ENCODE measurements around the gene GRIFIN.
A peak's percentile ranks its signal among the peaks of the same experiment; 100 is the strongest.

Gene GRIFIN

DNA sequence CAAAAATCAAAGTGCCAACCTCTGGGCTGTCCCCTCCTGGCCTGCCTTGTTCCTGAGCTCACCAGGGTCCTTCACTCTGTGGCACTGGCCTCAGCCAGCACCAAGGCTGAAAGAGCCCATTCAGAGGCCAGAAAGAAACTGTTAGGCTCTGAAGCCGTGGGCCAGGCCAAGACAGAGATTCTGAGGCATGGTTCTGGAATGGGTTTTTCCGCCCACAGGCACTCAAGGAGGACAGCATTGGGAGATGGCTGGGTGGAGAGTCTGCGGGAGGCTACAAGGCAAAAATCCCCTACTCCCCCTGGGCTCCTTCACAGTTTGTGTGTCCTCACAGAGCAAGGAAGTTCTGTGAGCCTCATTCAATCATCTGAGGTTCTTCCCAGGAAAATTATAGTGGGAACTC lies 31.7 kb downstream of the GRIFIN start:
- H3K27ac Mint-ChIP-seq = peak overlapping the region in 1 of 2 donors; percentile 48
- no peak overlapping the region for H3K4me3 Mint-ChIP-seq
- no peaks in the 10 kb centered on the region for H3K27me3 Mint-ChIP-seq
- DNase-seq = no peak
- no peak for ATAC-seq
- no peaks in the 10 kb centered on the region for H3K9me3 Mint-ChIP-seq
- no peaks in the 10 kb centered on the region for H3K4me1 Mint-ChIP-seq

DNA sequence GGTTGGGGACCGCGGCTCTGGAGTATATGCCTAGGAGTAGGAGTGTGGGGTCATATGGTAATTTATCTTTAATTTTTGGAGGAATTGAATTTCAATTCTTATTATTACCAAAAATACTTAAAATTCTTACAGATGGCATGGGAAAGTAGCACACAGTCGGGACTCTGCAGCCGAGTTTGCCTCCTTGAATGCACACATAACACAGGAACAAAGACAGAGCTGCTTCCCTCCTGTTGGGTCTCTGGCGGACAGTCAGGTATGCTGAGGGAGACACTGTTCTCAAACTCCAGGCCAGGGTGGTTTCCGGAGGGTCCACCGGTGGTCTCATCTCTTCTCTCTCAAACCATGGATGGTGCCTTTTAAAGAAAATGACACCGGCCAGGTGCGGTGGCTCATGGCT lies 32.7 kb downstream of the GRIFIN start:
- H3K9me3 Mint-ChIP-seq = no peaks in the 10 kb centered on the region
- H3K4me3 Mint-ChIP-seq = no peak overlapping the region
- H3K27ac Mint-ChIP-seq = no peak overlapping the region
- DNase-seq = no peak
- H3K27me3 Mint-ChIP-seq = no peaks in the 10 kb centered on the region
- ATAC-seq = no peak
- no peaks in the 10 kb centered on the region for H3K4me1 Mint-ChIP-seq

DNA sequence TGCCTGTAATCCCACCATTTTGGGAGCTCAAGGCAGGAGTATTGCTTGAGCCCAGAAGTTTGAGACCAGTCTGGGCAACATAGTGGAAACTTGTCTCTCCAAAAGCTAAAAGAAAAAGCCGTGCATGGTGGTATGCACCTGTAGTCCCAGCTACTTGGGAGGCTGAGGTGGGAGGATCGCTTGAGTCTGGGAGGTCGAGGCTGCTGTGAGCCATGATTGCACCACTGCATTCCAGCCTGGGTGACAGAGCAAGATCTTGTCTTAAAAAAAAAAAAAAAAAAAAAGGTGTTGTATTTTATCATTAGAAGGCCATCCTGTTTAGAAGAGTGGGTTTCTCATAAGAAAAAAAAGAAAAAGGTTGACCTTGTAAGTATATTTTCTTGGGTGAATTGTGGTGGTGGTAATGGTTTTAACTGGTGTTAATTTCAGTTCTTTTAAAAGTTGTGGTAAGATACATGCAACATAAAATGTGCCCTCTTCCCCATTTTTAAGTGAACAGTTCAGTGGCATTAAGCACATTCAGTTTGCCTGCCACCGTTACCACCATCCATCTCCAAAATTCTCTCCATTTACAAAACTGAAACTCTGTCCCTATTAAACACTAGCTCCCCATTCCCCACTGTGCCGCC lies 34.7 kb downstream of the GRIFIN start:
- no peaks in the 10 kb centered on the region for H3K4me1 Mint-ChIP-seq
- no peaks in the 10 kb centered on the region for H3K27me3 Mint-ChIP-seq
- no peaks in the 10 kb centered on the region for H3K9me3 Mint-ChIP-seq
- no peak overlapping the region for H3K4me3 Mint-ChIP-seq
- H3K27ac Mint-ChIP-seq = no peak overlapping the region
- ATAC-seq = no peak
- DNase-seq = no peak

DNA sequence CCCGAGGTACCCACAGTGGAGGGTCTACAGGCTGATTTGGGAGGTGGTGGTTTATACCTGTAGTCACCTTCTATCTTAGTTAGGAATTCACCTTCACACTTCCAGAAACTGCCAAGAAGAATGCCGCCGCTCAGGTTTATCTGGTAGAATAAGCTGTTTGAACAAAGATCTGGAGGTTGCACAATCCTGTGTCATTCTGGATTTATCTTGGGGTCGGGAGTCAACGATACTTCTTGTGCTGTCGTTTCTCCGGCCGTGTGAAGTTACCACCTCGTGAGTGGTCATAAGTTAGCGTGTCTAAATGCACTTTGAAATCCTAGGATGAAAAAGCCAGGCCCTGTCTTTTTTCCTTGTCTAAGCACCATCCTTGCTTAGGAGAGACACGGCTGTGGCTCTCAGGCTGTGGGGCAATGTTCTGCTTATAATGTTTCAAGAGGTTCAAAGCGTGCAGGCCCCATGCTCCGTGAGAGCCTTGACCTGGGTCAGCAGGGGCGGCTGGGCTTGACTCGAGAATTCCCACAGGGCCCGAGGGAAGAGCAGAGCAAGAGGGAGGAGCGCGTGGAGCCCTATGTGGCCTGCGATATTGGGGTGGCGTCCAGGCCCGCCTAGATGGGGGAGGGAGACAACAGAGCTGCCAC lies 35.5 kb downstream of the GRIFIN start:
- H3K27me3 Mint-ChIP-seq = no peaks in the 10 kb centered on the region
- H3K9me3 Mint-ChIP-seq = no peaks in the 10 kb centered on the region

DNA sequence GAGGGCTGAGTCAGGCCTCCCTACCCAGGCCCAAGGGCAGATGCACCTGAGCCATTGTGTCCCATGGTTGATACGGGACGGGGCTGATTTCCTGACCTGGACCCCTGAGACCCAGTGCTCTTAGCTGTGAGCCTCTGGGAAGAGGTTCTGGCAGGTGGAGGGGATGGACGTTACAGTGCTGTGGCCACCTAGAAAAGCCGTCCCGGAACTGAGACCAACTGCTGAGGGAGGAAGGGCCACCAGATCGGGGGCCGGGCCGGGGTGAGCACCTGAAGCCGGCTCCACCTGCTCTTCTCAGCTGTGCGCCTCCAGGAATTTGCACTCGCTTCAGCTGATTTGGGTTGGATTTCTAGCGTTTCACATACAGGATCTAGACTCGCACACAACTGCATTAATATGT lies 37.4 kb downstream of the GRIFIN start:
- Mint-ChIP-seq H3K27me3 (no peaks in the 10 kb centered on the region), H3K27ac (no peak overlapping the region)
- no peak for DNase-seq

More for the DNA sequence above, 35.5 kb downstream of the GRIFIN start:
- DNase-seq (no peak), ATAC-seq (no peak)
- no peak overlapping the region for H3K4me3 Mint-ChIP-seq
- H3K27ac Mint-ChIP-seq = peak overlapping the region in 1 of 2 donors; percentile 72
- no peaks in the 10 kb centered on the region for H3K4me1 Mint-ChIP-seq

DNA sequence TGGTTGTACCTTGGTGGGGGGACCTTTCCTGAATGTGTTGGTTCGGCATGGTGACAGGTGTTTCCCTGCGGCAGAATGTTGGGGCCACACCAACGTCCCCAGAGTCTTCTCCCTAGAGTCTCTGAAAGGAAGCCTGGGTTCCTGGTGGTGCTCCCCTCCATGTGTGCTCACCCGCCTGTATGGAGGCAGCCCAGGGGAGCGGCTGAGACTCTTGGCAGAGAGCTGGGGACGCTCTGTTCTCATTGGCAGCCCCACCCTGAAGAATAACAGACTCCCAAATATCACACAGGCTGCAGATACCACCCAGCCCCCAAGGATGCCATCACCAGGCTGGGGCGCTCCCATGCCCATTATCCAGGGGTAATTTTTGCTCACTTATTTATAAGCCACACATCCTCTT lies 38.0 kb downstream of the GRIFIN start:
- ATAC-seq = no peak
- no peaks in the 10 kb centered on the region for H3K27me3 Mint-ChIP-seq
- H3K4me1 Mint-ChIP-seq = no peaks in the 10 kb centered on the region
- no peak overlapping the region for H3K4me3 Mint-ChIP-seq
- no peak for DNase-seq
- no peaks in the 10 kb centered on the region for H3K9me3 Mint-ChIP-seq
- no peak overlapping the region for H3K27ac Mint-ChIP-seq

More for the DNA sequence above, 37.4 kb downstream of the GRIFIN start:
- no peak overlapping the region for H3K4me3 Mint-ChIP-seq
- H3K9me3 Mint-ChIP-seq = no peaks in the 10 kb centered on the region
- no peak for ATAC-seq
- no peaks in the 10 kb centered on the region for H3K4me1 Mint-ChIP-seq

DNA sequence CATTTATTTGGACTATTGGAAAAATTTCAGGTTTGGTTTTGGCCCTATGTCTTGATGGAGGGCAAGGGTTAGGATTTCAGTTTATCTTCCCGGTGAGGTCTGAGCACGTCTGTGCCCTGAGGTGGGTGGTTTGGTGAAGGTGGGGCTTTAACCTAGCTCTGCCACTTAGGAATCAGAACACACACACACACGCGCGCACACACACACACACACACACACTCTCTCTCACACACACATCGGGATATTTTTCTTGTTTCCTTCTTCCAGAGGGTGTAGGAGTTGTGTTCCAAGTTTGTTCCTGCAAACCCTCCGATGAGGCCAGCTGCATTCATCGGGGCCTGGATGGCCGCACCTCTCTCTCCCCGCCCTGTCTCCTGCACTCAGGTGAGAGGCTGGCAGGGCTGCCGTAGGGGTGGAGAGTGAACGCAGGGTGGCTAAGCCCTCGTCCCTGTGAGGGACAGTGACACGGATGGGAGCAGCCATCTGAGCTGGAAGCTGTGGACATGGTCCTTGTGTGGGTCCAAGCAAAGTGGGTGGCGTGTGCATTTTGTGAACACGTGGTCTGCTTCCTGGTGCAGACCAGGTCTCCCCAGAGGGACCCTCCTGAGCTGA lies 38.6 kb downstream of the GRIFIN start:
- Mint-ChIP-seq H3K27me3 (no peaks in the 10 kb centered on the region), H3K4me3 (no peak overlapping the region), H3K4me1 (no peaks in the 10 kb centered on the region), H3K27ac (no peak overlapping the region), H3K9me3 (no peaks in the 10 kb centered on the region)
- ATAC-seq (no peak), DNase-seq (no peak)

DNA sequence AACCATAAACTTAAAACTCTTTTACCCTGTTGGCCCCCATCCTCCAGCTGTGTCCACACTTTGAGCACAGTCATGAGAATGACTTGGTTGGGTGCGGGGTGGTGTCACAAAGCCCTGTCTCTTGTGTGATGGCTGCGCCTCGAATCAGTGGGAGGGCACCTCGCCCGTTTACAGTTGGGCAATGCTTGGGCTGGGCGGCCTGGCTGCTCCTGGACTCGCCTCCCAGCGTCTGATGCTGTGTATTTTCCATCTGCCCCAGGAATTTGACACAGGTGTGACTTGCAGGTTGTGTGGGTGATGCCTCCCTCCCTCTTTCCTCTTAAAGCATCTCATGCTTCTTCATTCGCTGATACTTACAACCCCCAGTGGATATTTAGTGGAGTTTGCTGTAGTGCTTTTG lies 39.1 kb downstream of the GRIFIN start:
- DNase-seq (no peak), ATAC-seq (no peak)
- H3K27me3 Mint-ChIP-seq = no peaks in the 10 kb centered on the region
- H3K9me3 Mint-ChIP-seq = no peaks in the 10 kb centered on the region
- no peak overlapping the region for H3K4me3 Mint-ChIP-seq
- no peak overlapping the region for H3K27ac Mint-ChIP-seq
- no peaks in the 10 kb centered on the region for H3K4me1 Mint-ChIP-seq

DNA sequence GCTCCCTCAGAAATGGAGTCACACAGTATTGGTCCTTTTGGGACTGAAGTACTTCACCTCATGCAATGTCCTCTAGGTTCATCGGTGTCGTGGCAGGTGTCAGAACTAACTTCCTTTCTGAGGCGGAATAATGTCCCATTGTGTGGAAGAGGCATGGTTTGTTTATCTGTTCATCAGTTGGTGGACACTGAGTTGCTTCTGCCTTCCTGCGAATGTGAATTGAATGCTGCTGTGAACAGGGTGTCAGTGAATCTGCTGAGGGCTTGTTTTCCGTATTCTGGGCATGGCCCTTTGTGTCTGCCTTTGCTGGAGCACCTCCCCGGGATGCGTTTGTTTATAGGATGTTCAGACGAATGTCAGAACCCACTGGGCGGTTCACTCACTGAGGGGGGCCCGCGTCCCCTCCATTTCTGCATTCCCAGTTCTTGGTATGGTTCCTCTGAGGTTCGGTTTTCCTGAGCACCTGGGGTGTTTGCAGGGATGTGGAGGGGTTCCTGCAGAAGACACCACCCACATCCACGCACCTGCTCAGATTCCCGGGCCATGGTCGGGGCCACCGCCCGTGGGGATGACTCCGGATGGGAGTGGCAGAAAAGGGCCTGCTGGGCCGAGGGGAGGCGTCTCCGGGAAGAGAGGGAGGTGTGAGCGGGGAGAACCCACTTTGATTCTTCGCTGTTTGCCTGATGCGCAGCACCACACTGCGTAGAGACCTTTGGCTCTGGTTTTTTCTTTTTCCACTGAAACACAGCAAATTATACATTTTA lies 39.7 kb downstream of the GRIFIN start:
- H3K27me3 Mint-ChIP-seq = no peaks in the 10 kb centered on the region
- DNase-seq (no peak), ATAC-seq (no peak)
- no peaks in the 10 kb centered on the region for H3K9me3 Mint-ChIP-seq
- H3K27ac Mint-ChIP-seq = no peak overlapping the region
- no peaks in the 10 kb centered on the region for H3K4me1 Mint-ChIP-seq
- no peak overlapping the region for H3K4me3 Mint-ChIP-seq

DNA sequence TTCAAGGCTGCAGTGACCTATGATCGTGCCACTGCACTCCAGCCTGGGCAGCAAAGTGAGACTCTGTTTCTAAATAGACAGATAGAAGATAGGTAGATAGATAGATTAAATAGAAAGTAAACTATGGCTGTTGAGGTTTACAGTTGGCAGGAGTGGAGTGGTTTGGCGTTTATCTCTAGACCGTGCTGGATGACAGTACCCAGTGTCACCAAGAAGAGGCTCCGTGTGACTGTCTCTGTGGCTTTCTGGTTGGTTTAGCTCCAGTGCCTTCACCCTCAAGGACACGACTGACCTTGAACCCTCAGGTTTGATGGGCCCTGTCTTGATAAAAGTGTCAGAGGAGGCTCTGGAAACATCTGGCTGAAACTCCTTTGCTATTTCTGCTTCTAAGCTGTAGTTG lies 41.1 kb downstream of the GRIFIN start:
- H3K27me3 Mint-ChIP-seq = no peaks in the 10 kb centered on the region
- H3K4me3 Mint-ChIP-seq = no peak overlapping the region
- peaks cover 4 to 8% of the 10 kb centered on the region in 2 donors for H3K9me3 Mint-ChIP-seq
- no peak for DNase-seq
- ATAC-seq = no peak
- H3K4me1 Mint-ChIP-seq = no peaks in the 10 kb centered on the region
- H3K27ac Mint-ChIP-seq = no peak overlapping the region

DNA sequence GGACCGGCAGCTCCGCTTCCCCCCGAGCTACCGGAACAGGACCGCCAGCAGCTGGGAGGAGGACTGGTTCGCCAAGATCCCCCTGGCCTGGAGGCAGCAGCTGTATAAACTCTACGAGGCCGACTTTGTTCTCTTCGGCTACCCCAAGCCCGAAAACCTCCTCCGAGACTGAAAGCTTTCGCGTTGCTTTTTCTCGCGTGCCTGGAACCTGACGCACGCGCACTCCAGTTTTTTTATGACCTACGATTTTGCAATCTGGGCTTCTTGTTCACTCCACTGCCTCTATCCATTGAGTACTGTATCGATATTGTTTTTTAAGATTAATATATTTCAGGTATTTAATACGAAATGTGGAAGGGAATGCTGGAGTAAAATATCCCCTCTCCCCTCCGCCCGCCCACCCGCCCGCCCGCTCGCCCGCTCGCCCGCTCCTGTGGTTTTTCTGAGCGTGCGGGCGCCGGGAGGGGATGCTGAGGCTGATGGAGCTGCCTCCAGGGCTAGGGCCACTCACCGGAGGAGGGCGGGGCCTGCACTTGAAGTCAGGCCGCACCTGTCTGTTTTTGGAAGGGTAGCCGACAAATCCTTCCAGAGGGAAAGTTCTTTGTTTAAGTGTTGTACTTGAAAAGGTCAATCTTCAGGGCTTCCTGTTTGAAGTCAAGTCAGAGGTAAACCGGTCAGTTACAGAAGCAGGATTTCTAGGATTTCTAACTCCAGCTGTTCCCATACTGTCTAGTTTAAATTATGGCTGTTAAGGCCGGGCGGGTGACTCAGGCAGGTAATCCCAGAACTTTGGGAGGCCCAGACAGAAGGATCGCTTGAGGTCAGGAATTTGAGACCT lies 42.3 kb downstream of the GRIFIN start:
- Mint-ChIP-seq H3K9me3 (peaks cover 4 to 8% of the 10 kb centered on the region in 2 donors), H3K27ac (no peak overlapping the region), H3K4me3 (no peak overlapping the region), H3K27me3 (no peaks in the 10 kb centered on the region), H3K4me1 (peaks cover 9% of the 10 kb centered on the region)
- ATAC-seq = no peak
- DNase-seq = no peak

DNA sequence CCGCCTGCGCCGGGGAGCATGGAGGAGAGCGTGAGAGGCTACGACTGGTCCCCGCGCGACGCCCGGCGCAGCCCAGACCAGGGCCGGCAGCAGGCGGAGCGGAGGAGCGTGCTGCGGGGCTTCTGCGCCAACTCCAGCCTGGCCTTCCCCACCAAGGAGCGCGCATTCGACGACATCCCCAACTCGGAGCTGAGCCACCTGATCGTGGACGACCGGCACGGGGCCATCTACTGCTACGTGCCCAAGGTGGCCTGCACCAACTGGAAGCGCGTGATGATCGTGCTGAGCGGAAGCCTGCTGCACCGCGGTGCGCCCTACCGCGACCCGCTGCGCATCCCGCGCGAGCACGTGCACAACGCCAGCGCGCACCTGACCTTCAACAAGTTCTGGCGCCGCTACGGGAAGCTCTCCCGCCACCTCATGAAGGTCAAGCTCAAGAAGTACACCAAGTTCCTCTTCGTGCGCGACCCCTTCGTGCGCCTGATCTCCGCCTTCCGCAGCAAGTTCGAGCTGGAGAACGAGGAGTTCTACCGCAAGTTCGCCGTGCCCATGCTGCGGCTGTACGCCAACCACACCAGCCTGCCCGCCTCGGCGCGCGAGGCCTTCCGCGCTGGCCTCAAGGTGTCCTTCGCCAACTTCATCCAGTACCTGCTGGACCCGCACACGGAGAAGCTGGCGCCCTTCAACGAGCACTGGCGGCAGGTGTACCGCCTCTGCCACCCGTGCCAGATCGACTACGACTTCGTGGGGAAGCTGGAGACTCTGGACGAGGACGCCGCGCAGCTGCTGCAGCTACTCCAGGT lies 43.1 kb downstream of the GRIFIN start:
- Mint-ChIP-seq H3K27ac (peak overlapping the region in 1 of 2 donors; percentile 19), H3K4me3 (no peak overlapping the region), H3K27me3 (no peaks in the 10 kb centered on the region), H3K9me3 (peaks cover 4 to 8% of the 10 kb centered on the region in 2 donors), H3K4me1 (peaks cover 9% of the 10 kb centered on the region)
- DNase-seq (no peak), ATAC-seq (no peak)

DNA sequence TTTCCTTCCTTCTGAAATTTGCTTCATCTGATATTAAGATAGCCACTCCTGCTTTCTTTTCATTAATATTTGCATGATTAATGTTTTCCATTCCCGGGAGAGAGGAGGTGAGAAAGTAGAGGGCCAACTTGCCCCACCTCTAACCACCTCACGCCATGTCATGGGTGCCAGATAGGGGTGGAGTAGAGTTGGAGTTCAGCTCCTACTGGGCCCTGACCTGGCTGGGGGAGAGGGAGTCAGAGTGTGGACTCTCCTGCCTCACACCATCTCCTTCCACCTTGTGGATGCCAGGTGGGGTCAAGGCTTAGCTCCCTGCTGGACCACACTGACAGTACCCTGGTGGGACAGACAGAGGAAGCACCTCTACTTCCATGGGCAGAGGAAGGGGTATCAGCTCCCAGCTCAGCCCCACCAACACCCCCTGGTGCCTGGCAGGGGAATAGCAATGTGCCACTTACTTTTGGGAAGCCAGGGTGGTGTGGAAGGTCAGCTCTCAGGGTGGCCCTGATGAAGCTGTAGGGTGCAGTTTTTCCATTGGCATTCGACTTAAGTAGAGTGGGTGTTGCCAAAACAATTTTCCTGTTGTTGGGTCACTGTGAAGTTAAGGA lies 44.8 kb downstream of the GRIFIN start:
- no peak overlapping the region for H3K4me3 Mint-ChIP-seq
- ATAC-seq = peak; percentile 72
- peaks cover 9% of the 10 kb centered on the region for H3K4me1 Mint-ChIP-seq
- H3K27me3 Mint-ChIP-seq = no peaks in the 10 kb centered on the region
- H3K27ac Mint-ChIP-seq = no peak overlapping the region
- DNase-seq = peak; percentile 34 to 54
- H3K9me3 Mint-ChIP-seq = peaks cover 4 to 8% of the 10 kb centered on the region in 2 donors

DNA sequence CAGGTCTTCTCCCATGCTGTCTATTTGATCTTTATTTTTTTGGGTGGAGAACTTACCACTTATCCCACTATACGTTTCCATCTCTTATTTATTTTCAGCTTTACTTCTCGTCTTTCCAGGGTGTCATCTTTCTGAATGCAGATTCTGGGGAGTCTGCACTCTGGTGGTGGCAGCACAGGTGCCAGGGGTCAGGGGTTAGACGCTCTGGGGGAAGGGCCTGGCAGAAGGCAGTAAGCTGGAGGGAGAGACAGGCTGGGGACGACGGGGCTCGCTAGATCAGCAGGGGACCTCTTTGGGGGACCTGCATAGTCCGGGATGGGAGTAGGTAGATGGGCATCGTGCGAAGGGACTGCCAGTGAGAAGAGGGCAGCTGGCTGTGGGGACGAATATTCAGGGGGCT lies 50.4 kb downstream of the GRIFIN start:
- no peak for DNase-seq
- H3K27ac Mint-ChIP-seq = no peak overlapping the region
- peaks cover 0 to 1% of the 10 kb centered on the region in 2 donors for H3K9me3 Mint-ChIP-seq
- ATAC-seq = no peak
- peaks cover 33% of the 10 kb centered on the region for H3K4me1 Mint-ChIP-seq
- H3K4me3 Mint-ChIP-seq = no peak overlapping the region
- H3K27me3 Mint-ChIP-seq = no peaks in the 10 kb centered on the region

Data from stimulated activated naive CD8-positive, alpha-beta T cell treated with anti-CD3 and anti-CD28 coated beads, Interleukin-15, amount 100 ng/mL, for 72 hours (primary cell).